Measurements from ENCODE around the gene PDE4D.

- no peak for TF ChIP-seq CTCF (IDR thresholded peaks at IDR 0.05)
- no peak for TF ChIP-seq POLR2A (IDR thresholded peaks at IDR 0.05)
These were observed 149.0 kb downstream of the PDE4D start for GRCh38 chr5:59744531-59744992.

Data from esophagus squamous epithelium (tissue), 4 donors.